Embryonic facial prominence (tissue), 1 donor: ENCODE measurements around the gene IPO9.

Source experiments
- DNase-seq: peaks from one replicate; pipeline ENCODE4 v3.0.0-alpha.2; 2016; ENCODE audit errors: extremely low spot score

The IPO9 gene

GRCh38 chr1:201905234-201905890, 76.4 kb downstream of the IPO9 start:
- no peak for DNase-seq

DNA sequence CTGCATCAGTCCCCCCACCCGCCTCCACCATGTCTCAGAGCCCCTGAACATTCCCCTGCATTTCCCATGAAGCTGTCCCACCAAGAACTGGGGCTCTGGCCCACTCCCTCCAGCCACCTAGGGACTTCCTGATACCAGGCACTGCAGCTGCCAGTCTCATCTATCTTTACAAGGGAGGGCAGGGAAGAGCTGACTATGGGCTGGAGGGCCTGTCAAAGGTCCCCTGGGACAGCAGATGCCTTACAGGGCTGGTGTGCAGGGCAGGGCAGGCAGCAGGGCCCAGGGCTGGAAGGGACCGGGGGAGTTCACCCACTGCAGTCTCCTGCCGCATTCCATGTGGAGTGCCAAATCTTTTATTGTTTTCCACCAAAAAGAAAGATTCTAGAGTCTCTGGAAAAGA, 77.4 kb downstream of the IPO9 start:
- no peak for DNase-seq

DNA sequence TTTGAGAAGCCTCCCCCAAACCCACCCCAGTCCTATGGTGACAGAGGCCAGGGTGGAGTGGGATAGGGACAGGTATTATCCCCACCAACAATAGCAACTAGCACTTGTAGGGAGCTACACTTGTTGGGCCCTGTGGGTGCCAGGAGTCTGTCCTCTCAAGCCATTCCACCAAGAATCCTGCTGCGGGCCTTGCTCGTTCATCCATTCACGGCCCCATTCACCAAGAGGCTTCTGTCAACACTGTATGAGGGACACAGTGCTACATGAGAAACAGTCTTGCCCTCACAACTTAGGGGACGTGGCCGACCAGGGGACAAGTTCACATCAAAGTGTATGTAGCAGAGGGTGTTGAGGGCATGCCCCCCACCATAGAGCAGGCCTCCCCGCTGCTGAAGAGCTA, 78.7 kb downstream of the IPO9 start:
- DNase-seq: no peak

DNA sequence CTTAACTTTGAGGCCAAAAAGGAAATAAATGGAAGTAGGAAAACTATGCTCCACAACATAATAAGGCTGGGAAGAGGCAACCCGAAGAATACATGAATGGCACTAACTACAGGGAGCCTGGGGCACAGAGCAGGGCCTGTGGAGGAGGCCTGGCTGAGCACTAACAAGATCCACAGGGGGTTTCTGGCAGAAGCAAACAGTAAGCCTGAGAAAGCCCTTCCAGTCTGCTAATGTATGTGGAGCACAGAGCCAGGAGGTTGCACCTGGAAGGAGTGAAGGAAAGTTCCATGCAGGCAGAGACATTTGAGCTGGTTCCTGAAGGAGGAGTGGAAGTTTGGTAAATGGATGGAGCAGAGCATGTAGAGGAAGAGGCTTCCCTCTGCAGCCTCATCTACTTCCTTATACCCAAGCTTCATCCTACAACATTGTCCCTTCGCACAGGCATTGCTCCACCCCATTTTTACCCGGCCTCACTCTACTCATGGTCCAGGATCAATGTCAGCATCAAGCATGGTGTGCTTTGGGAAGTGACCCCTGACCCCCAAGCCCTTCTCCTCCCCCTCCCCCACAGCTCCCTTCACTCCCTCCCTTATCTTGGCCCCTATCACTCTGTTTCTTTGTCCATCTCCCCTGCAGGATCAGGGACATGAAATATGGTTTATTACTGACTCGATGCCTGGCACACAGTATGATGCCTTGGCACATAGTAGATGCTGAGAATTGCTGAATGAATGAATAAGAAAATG, 83.0 kb downstream of the IPO9 start:
- DNase-seq: no peak

GRCh38 chr1:201912832-201913231, 83.9 kb downstream of the IPO9 start:
- DNase-seq: no peak

DNA sequence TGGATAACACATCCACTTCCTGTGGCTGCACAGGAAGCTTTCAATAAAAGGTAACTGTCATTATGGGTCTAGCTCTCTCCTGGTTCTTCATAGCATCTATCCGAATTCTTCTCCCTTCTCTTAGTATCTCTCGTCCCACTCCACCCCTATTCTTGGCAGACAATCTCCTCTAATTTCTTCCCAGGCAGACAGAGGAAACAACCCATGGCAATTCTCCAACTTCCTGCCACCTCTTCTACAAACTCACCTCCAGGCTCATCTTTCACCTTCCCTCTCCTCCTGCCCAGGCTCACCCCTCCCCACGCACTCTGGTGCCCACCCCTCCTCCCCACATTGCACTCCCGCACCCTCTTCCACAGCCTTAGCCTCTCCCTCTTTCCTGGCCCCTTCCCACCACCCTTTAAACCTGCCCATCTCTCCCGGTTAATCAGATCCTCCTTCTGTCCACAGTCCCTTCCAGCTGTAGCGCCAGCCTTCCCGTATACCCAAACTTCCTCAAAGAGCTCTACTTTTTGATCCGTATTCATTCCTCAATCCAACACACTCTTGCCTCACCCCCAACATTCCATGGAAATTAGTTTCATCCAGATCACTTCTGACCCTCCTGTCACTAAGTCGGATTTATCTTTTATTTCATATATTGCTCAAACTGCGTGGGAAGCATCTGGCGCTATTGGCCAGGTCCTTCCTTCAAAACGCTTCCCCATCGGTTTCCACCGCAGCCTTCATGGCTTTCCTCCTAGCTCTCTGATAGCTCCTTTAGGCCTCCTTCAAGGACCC, 85.7 kb downstream of the IPO9 start:
- DNase-seq: no peak

DNA sequence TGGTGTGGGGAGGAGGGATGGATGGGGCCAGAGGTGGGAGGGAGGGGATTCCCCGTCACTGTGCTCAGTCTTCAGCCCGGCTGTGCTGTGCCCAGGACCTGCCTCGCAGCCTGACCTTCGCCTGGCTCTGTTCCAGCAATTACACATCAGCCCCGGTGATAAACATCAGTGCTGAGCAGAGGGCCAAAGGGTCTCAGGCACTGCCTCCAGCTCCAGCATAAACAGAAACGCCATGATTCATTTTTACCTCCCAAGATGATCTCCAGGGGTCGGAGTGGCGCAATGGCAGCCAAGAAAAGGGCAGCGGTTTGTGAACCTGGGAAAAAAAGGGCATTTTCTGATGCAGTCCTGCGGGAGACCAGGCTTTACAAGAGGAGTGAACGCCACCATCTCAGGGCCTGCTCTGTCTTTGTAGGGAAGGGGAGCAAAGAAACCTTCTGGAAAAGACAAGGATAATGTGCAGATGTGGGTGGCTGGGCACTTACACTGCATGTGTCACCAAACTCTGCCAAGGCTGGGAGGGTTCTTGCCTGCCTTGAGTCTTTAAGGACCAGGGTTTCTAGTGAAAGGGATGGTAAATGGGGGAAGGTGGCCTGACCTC, 87.8 kb downstream of the IPO9 start:
- DNase-seq: no peak

DNA sequence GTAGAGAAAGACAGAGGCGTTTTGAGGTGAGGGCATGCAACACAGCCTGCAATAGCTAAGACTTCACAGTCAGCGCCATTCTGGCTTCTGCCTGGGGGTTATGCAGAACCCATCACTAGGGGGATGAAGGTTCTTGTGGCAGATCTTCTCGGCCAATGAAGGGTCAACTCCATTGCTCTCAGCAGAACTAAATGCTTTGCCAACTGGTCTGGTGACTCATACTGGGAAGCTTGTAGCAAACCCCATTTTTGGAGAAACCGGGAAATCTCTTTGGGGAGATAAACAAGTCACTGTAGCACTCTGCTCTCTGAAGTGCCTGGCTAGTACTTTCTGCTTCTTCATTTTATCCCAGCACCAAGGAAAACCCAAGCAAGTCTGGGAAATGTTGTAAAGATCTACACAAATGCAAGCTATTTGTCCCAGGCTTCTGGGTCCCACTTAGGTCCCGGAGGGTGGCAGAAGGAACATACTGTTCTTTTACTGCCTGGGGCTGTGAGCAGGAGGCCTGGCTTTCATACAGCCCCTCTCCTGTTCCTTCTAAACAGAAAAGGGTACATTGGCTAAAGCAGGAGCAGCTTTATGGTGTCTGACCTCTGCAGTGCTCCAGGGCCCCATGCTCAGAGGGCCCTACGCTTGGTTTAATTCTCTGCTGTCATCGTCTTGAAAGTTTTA, 88.5 kb downstream of the IPO9 start:
- DNase-seq: no peak

GRCh38 chr1:201918343-201918742, 89.4 kb downstream of the IPO9 start:
- no peak for DNase-seq

- no peak for DNase-seq
Observed at GRCh38 chr1:201921952-201922558, 93.1 kb downstream of the IPO9 start.

- no peak for DNase-seq
Observed at GRCh38 chr1:201925301-201925567, 96.3 kb downstream of the IPO9 start.

DNA sequence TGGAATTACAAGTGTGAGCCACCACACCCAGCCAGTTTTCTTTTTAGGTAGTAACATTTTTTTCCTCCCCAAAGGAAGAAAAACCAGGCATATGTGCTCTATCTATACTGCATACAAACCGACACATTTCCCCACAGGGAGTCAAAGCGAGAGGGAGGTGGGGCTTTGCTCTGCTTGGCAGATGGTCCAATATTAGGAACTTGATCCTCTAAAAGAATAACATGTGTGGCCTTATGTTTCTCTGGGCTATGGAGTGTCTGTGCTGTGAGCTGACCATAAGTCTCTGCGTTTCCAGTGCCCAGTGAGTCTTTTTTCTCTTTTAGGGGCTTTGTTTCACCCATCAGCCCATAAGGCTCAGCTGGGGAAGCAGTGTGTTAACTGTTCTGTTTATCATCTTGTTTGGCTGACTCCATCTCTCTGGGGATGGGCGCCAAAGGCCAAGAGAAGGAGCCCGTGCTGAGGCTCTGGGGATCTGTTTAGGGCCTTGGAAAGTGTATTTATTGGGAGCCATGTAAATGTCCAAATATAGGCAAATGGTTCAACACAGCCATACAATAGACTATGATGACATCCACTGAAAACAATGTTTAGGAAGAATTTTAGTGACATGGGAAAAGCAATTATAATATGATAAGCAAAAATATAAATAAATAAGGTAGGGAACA, 97.2 kb downstream of the IPO9 start:
- no peak for DNase-seq

GRCh38 chr1:201928266-201928665, 99.3 kb downstream of the IPO9 start:
- no peak for DNase-seq

DNA sequence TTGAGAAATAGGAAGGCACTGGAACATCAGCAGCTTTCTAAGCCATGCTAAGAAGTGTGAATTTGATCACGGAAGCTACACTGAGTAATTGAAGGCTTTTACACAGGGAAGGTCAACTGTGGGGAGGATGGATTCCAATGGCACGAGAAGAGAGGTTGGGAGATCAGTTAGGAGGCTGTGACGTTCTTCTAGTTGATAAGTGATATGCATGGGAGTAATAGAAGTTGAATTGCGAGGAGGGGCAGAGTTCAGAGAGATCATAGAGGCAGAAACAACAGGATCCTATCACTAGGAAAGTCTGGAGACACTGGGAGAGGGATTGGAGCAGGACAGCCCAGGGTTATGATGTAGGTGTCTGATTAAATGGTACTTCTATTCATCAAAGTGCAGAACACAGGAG, 101.2 kb downstream of the IPO9 start:
- no peak for DNase-seq

- DNase-seq: no peak
Observed at GRCh38 chr1:201930803-201931202, 101.8 kb downstream of the IPO9 start.
